Glutamatergic neuron (in vitro differentiated cells): ENCODE data around the gene FEM1C. TPM values are rescaled to one million over a fixed set of nuclear protein-coding genes. Genes with fewer than 3 reads are reported as not detected.

Experiments
- DNase-seq: peaks from one replicate; pipeline ENCODE4 v3.0.0; 2022
- H3K27ac Mint-ChIP-seq: one replicate; pipeline ENCODE4 v1.8.0; 2020; ENCODE audit warnings: mild to moderate bottlenecking, mixed read lengths, inconsistent platforms; ENCODE audit not compliant: unreplicated experiment
- H3K27me3 Mint-ChIP-seq: one replicate; pipeline ENCODE4 v1.8.0; 2020; ENCODE audit warnings: mild to moderate bottlenecking, moderate library complexity, mixed read lengths, inconsistent platforms; ENCODE audit not compliant: unreplicated experiment
- H3K36me3 Mint-ChIP-seq: one replicate; pipeline ENCODE4 v1.8.0; 2020; ENCODE audit warnings: mild to moderate bottlenecking, mixed read lengths, inconsistent platforms; ENCODE audit not compliant: unreplicated experiment
- H3K4me1 Mint-ChIP-seq: one replicate; pipeline ENCODE4 v1.8.0; 2020; ENCODE audit warnings: mild to moderate bottlenecking, low read depth, mixed read lengths, inconsistent platforms; ENCODE audit not compliant: unreplicated experiment
- H3K4me3 Mint-ChIP-seq: one replicate; pipeline ENCODE4 v1.8.0; 2020; ENCODE audit warnings: mild to moderate bottlenecking, mixed read lengths, inconsistent platforms; ENCODE audit not compliant: unreplicated experiment
- H3K9me3 Mint-ChIP-seq: one replicate; pipeline ENCODE4 v1.8.0; 2020; ENCODE audit warnings: mild to moderate bottlenecking, moderate library complexity, mixed read lengths, inconsistent platforms; ENCODE audit not compliant: unreplicated experiment
- CTCF ChIP-seq: fragments of 200-600 bp; sonication (generic); IDR thresholded peaks from one replicate; pipeline ENCODE4 v1.5.0; 2021; ENCODE audit not compliant: partially characterized antibody, unreplicated experiment
- total RNA-seq: library from RNA; stranded (reverse); fragmentation: NEBNext Ultra II Directional; extraction: Animal tissue kit (Norgen Biotek cat#: 25700); gene quantifications from one replicate; pipeline ENCODE4 v1.2.1, GENCODE V29; 2021; ENCODE audit not compliant: unreplicated experiment

Gene FEM1C
- total RNA-seq, 1 donor from 2014 or later: 20.2 TPM

- H3K4me3 Mint-ChIP-seq: no peak overlapping the region
Measured at GRCh38 chr5:115573133-115573532, 28.6 kb upstream of the FEM1C start.

GRCh38 chr5:115571441-115571878 lies 26.9 kb upstream of the FEM1C start:
- TF ChIP-seq CTCF: no peak
- Mint-ChIP-seq H3K4me1 (no peaks in the 10 kb centered on the region), H3K27ac (no peak overlapping the region), H3K27me3 (peaks cover 2% of the 10 kb centered on the region), H3K9me3 (no peaks in the 10 kb centered on the region), H3K4me3 (no peak overlapping the region), H3K36me3 (no peaks in the 10 kb centered on the region)
- no peak for DNase-seq

More at GRCh38 chr5:115573133-115573532, 28.6 kb upstream of the FEM1C start:
- Mint-ChIP-seq H3K36me3 (no peaks in the 10 kb centered on the region), H3K9me3 (no peaks in the 10 kb centered on the region), H3K27me3 (no peaks in the 10 kb centered on the region), H3K4me1 (no peaks in the 10 kb centered on the region), H3K27ac (no peak overlapping the region)
- no peak for DNase-seq
- TF ChIP-seq CTCF: no peak

DNA sequence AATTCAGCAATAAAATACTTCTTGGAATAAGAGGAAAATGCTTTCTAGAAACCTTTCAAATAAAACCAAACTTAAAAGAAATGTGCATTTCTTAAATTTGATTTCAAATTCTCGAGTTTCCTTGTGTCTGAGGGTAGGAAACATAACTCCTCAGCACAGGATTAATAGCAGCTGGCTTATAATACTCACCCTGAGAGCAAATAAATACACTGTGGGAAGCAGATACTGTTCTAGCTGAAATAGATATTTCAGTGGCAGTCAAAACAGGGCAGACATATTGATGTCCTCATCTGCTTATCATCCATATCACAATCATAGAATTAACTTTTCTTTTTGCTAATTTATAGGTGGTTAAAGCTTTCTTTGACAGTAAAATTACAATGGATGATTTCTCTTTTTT lies 24.1 kb upstream of the FEM1C start:
- no peak for DNase-seq
- H3K27me3 Mint-ChIP-seq: peaks cover 2% of the 10 kb centered on the region
- TF ChIP-seq CTCF: no peak
- no peaks in the 10 kb centered on the region for H3K9me3 Mint-ChIP-seq
- no peaks in the 10 kb centered on the region for H3K36me3 Mint-ChIP-seq
- no peaks in the 10 kb centered on the region for H3K4me1 Mint-ChIP-seq
- no peak overlapping the region for H3K4me3 Mint-ChIP-seq
- H3K27ac Mint-ChIP-seq: no peak overlapping the region

- TF ChIP-seq CTCF: no peak
- Mint-ChIP-seq H3K36me3 (peaks cover 5% of the 10 kb centered on the region), H3K9me3 (no peaks in the 10 kb centered on the region), H3K4me1 (no peaks in the 10 kb centered on the region), H3K27ac (no peak overlapping the region), H3K4me3 (no peak overlapping the region), H3K27me3 (peaks cover 2% of the 10 kb centered on the region)
- no peak for DNase-seq
Measured at GRCh38 chr5:115565233-115565632, 20.7 kb upstream of the FEM1C start.

GRCh38 chr5:115561176-115561575 lies 16.6 kb upstream of the FEM1C start:
- H3K4me1 Mint-ChIP-seq: no peaks in the 10 kb centered on the region
- no peaks in the 10 kb centered on the region for H3K9me3 Mint-ChIP-seq

More at GRCh38 chr5:115561176-115561575, 16.6 kb upstream of the FEM1C start:
- DNase-seq: no peak
- Mint-ChIP-seq H3K36me3 (peaks cover 5% of the 10 kb centered on the region), H3K27me3 (peaks cover 2% of the 10 kb centered on the region), H3K27ac (no peak overlapping the region), H3K4me3 (no peak overlapping the region)
- TF ChIP-seq CTCF: no peak
